Measurements from ENCODE around the gene MAML3. TPM values are rescaled to one million over a fixed set of nuclear protein-coding genes. Genes with fewer than 3 reads are reported as not detected.

Gene MAML3
- total RNA-seq, 2 experiments from 2014 or later = 4.0 to 4.1 TPM

GRCh38 chr4:139767168-139767567, 386.8 kb downstream of the MAML3 start:
- no peak for ATAC-seq
- CTCF ChIA-PET = no interaction called here
- no peaks in the 10 kb centered on the region for H3K27me3 Mint-ChIP-seq (ENCODE audit: low read depth)
- H3K9me3 Mint-ChIP-seq (ENCODE audit: insufficient read depth) = no peaks in the 10 kb centered on the region
- H3K27ac Mint-ChIP-seq = no peak overlapping the region
- POLR2A ChIA-PET = no interaction called here
- no peaks in the 10 kb centered on the region for H3K36me3 Mint-ChIP-seq (ENCODE audit: low read depth)
- no peaks in the 10 kb centered on the region for H3K4me1 Mint-ChIP-seq (ENCODE audit: low read depth)
- H3K4me3 Mint-ChIP-seq = no peak overlapping the region
- no peak for DNase-seq

GRCh38 chr4:139764686-139765310, 389.2 kb downstream of the MAML3 start:
- Mint-ChIP-seq H3K4me1 (ENCODE audit: low read depth) (no peaks in the 10 kb centered on the region), H3K27me3 (ENCODE audit: low read depth) (no peaks in the 10 kb centered on the region), H3K27ac (no peak overlapping the region), H3K9me3 (ENCODE audit: insufficient read depth) (no peaks in the 10 kb centered on the region), H3K36me3 (ENCODE audit: low read depth) (no peaks in the 10 kb centered on the region), H3K4me3 (no peak overlapping the region)
- ATAC-seq (no peak), DNase-seq (no peak)
- ChIA-PET POLR2A (no interaction called here), CTCF (no interaction called here)

DNA sequence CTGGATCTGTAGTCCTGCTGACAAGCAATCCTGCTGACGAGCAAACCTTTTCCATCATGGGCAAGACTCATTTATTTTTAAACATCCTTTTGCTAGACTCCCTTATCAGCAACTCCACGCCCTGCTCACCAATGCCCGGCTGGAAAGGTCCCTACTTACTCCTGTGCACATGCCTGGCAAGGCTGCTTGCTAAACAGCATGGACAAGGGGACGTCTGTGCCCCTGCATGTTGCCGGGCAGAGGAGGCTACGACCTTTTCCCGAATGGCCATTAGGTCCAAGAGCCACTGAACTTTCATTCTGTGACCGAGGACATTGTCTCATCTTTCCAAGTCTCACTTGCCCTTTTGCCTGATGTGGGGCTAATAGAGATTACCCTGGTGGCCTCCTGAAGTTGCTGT, 389.8 kb downstream of the MAML3 start:
- DNase-seq (no peak), ATAC-seq (no peak)
- Mint-ChIP-seq H3K27me3 (ENCODE audit: low read depth) (no peaks in the 10 kb centered on the region), H3K27ac (no peak overlapping the region), H3K4me1 (ENCODE audit: low read depth) (no peaks in the 10 kb centered on the region), H3K4me3 (no peak overlapping the region), H3K36me3 (ENCODE audit: low read depth) (no peaks in the 10 kb centered on the region), H3K9me3 (ENCODE audit: insufficient read depth) (no peaks in the 10 kb centered on the region)
- CTCF ChIA-PET = interaction anchor here (0.7 kb wide), 1 partner anchor 9 kb away, joined by 3 read pairs; no protein-coding TSS in a partner anchor
- POLR2A ChIA-PET = no interaction called here

DNA sequence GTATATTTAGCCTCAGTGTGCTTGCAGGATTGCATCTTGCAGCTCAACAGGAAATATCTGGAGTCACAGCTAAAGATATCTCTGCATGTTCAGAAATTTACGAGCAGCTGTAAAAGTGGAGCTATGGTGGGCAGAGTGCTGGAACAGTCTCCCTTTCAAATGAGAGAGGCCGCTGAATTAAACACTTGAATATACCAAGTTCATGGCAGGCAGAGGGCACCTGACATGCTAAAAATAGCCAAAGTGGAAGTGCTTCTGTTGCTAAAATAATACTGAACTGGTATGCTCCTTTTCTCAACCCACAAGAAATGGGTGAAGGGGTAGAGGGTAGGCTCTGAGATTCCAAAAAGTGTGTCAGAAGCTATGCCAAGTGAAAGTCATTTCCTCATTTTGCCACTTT, 390.3 kb downstream of the MAML3 start:
- H3K36me3 Mint-ChIP-seq (ENCODE audit: low read depth) = no peaks in the 10 kb centered on the region
- ChIA-PET CTCF (interaction anchor here (0.7 kb wide), 1 partner anchor 9 kb away, joined by 3 read pairs; no protein-coding TSS in a partner anchor), POLR2A (no interaction called here)
- no peak overlapping the region for H3K27ac Mint-ChIP-seq
- no peaks in the 10 kb centered on the region for H3K9me3 Mint-ChIP-seq (ENCODE audit: insufficient read depth)
- no peak for ATAC-seq
- no peak overlapping the region for H3K4me3 Mint-ChIP-seq
- H3K27me3 Mint-ChIP-seq (ENCODE audit: low read depth) = no peaks in the 10 kb centered on the region
- no peaks in the 10 kb centered on the region for H3K4me1 Mint-ChIP-seq (ENCODE audit: low read depth)
- no peak for DNase-seq

- no peak overlapping the region for H3K4me3 Mint-ChIP-seq
- no peaks in the 10 kb centered on the region for H3K4me1 Mint-ChIP-seq (ENCODE audit: low read depth)
- ChIA-PET CTCF (no interaction called here), POLR2A (no interaction called here)
- H3K36me3 Mint-ChIP-seq (ENCODE audit: low read depth) = no peaks in the 10 kb centered on the region
- ATAC-seq (no peak), DNase-seq (no peak)
- H3K9me3 Mint-ChIP-seq (ENCODE audit: insufficient read depth) = no peaks in the 10 kb centered on the region
- H3K27ac Mint-ChIP-seq = no peak overlapping the region
- H3K27me3 Mint-ChIP-seq (ENCODE audit: low read depth) = no peaks in the 10 kb centered on the region
Measured at GRCh38 chr4:139763205-139763604, 390.8 kb downstream of the MAML3 start.

- no peaks in the 10 kb centered on the region for H3K27me3 Mint-ChIP-seq (ENCODE audit: low read depth)
- H3K9me3 Mint-ChIP-seq (ENCODE audit: insufficient read depth) = no peaks in the 10 kb centered on the region
- H3K4me3 Mint-ChIP-seq = no peak overlapping the region
- ChIA-PET POLR2A (no interaction called here), CTCF (no interaction called here)
- no peaks in the 10 kb centered on the region for H3K36me3 Mint-ChIP-seq (ENCODE audit: low read depth)
- ATAC-seq (no peak), DNase-seq (no peak)
- no peak overlapping the region for H3K27ac Mint-ChIP-seq
- peaks cover 3% of the 10 kb centered on the region for H3K4me1 Mint-ChIP-seq (ENCODE audit: low read depth)
Measured at GRCh38 chr4:139762720-139763119, 391.3 kb downstream of the MAML3 start.

DNA sequence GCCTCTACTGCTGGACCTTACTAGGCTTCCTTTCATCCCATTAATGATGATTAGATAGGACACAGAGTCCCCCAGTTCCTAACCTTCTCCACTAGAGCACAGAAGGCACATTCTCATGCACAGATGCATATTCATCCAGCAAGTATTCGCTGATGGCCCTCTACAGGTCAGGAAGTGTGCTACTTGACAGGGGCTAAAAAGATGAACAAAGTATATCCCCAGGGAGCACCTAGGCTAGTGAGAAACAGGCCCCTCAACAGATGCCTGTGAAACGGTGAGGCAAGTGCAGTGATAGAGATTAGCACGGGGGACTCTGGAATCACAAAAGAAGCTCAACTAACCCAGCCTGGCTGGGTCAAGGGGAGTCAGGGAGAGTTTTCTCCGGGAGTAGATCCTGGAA, 392.5 kb downstream of the MAML3 start:
- ChIA-PET CTCF (no interaction called here), POLR2A (no interaction called here)
- DNase-seq = no peak
- H3K27ac Mint-ChIP-seq = no peak overlapping the region
- H3K4me1 Mint-ChIP-seq (ENCODE audit: low read depth) = peaks cover 5% of the 10 kb centered on the region
- H3K9me3 Mint-ChIP-seq (ENCODE audit: insufficient read depth) = no peaks in the 10 kb centered on the region
- no peaks in the 10 kb centered on the region for H3K36me3 Mint-ChIP-seq (ENCODE audit: low read depth)
- no peak for ATAC-seq
- H3K27me3 Mint-ChIP-seq (ENCODE audit: low read depth) = no peaks in the 10 kb centered on the region
- H3K4me3 Mint-ChIP-seq = no peak overlapping the region

DNA sequence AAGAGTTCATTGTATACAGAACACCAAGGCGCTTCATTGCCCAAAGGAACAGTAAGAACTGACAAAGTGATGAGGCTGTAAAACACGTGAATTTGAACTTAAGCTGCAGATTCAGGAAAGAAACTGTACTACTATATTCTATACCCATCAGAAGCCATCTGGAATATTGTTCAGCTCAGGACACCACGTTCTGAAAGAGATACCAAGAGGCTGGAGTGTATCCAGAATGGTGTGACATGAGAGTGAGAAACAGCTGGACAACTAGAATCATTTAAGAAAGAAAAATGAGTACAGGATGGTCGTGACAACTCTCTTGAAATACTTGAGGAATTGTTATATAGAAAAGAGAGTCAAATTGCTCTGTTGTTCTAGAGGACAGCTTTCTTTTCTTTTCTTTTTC, 393.4 kb downstream of the MAML3 start:
- CTCF ChIA-PET = no interaction called here
- no peak for ATAC-seq

GRCh38 chr4:139759097-139759496, 394.9 kb downstream of the MAML3 start:
- no peak overlapping the region for H3K27ac Mint-ChIP-seq
- H3K4me3 Mint-ChIP-seq = no peak overlapping the region
- ChIA-PET CTCF (no interaction called here), POLR2A (no interaction called here)
- no peak for DNase-seq
- H3K4me1 Mint-ChIP-seq (ENCODE audit: low read depth) = peaks cover 5% of the 10 kb centered on the region
- H3K27me3 Mint-ChIP-seq (ENCODE audit: low read depth) = no peaks in the 10 kb centered on the region
- H3K9me3 Mint-ChIP-seq (ENCODE audit: insufficient read depth) = no peaks in the 10 kb centered on the region
- no peaks in the 10 kb centered on the region for H3K36me3 Mint-ChIP-seq (ENCODE audit: low read depth)
- no peak for ATAC-seq

More for the DNA sequence above, 393.4 kb downstream of the MAML3 start:
- Mint-ChIP-seq H3K4me1 (ENCODE audit: low read depth) (peaks cover 5% of the 10 kb centered on the region), H3K27me3 (ENCODE audit: low read depth) (no peaks in the 10 kb centered on the region), H3K4me3 (no peak overlapping the region), H3K27ac (no peak overlapping the region), H3K36me3 (ENCODE audit: low read depth) (no peaks in the 10 kb centered on the region), H3K9me3 (ENCODE audit: insufficient read depth) (no peaks in the 10 kb centered on the region)
- no peak for DNase-seq
- POLR2A ChIA-PET = interaction anchor here (0.7 kb wide), 1 partner anchor 552 kb away, joined by 4 read pairs; no protein-coding TSS in a partner anchor

GRCh38 chr4:139756391-139757180, 397.4 kb downstream of the MAML3 start:
- ChIA-PET POLR2A (no interaction called here), CTCF (interaction anchor here (0.9 kb wide), 1 partner anchor 497 kb away, joined by 3 read pairs; no protein-coding TSS in a partner anchor)
- Mint-ChIP-seq H3K9me3 (ENCODE audit: insufficient read depth) (no peaks in the 10 kb centered on the region), H3K4me1 (ENCODE audit: low read depth) (peaks cover 5% of the 10 kb centered on the region), H3K36me3 (ENCODE audit: low read depth) (no peaks in the 10 kb centered on the region), H3K27ac (no peak overlapping the region), H3K4me3 (no peak overlapping the region), H3K27me3 (ENCODE audit: low read depth) (no peaks in the 10 kb centered on the region)
- DNase-seq (no peak), ATAC-seq (no peak)

- ChIA-PET POLR2A (no interaction called here), CTCF (interaction anchor here (0.8 kb wide), 1 partner anchor 9 kb away, joined by 3 read pairs; no protein-coding TSS in a partner anchor)
- no peak overlapping the region for H3K4me3 Mint-ChIP-seq
- no peaks in the 10 kb centered on the region for H3K36me3 Mint-ChIP-seq (ENCODE audit: low read depth)
- H3K9me3 Mint-ChIP-seq (ENCODE audit: insufficient read depth) = no peaks in the 10 kb centered on the region
- no peak overlapping the region for H3K27ac Mint-ChIP-seq
- no peak for ATAC-seq
- H3K4me1 Mint-ChIP-seq (ENCODE audit: low read depth) = peaks cover 5% of the 10 kb centered on the region
- no peaks in the 10 kb centered on the region for H3K27me3 Mint-ChIP-seq (ENCODE audit: low read depth)
- DNase-seq = no peak
Measured at GRCh38 chr4:139754938-139755337, 399.0 kb downstream of the MAML3 start.

GRCh38 chr4:139753686-139754085, 400.3 kb downstream of the MAML3 start:
- POLR2A ChIA-PET = no interaction called here
- no peaks in the 10 kb centered on the region for H3K27me3 Mint-ChIP-seq (ENCODE audit: low read depth)
- H3K4me3 Mint-ChIP-seq = no peak overlapping the region
- no peaks in the 10 kb centered on the region for H3K36me3 Mint-ChIP-seq (ENCODE audit: low read depth)
- CTCF ChIA-PET = no interaction called here
- no peaks in the 10 kb centered on the region for H3K9me3 Mint-ChIP-seq (ENCODE audit: insufficient read depth)
- no peak for ATAC-seq
- H3K4me1 Mint-ChIP-seq (ENCODE audit: low read depth) = peaks cover 10% of the 10 kb centered on the region
- H3K27ac Mint-ChIP-seq = no peak overlapping the region
- DNase-seq = no peak

All from activated CD8-positive, alpha-beta T cell treated with anti-CD3 and anti-CD28 coated beads, Interleukin-2, amount 10 ng/mL, durations not matched to agents 7 days and 5 days (primary cell).